ENCODE measurements around the gene PCSK9.
"Not testable (repeated sequence)": the region's sequence is repeated elsewhere in the genome, so short reads cannot be mapped to it uniquely, and the experiment has no call there.

PCSK9 gene

GRCh38 chr1:55079651-55080050 lies 40.3 kb downstream of the PCSK9 start:
- no peak for DNase-seq (ENCODE audit: low read depth in 2 of 2)

GRCh38 chr1:55081188-55081904 lies 42.0 kb downstream of the PCSK9 start:
- peak; percentile 41 to 51 for DNase-seq (ENCODE audit: low read depth in 2 of 2)

GRCh38 chr1:55081905-55082296 lies 42.6 kb downstream of the PCSK9 start:
- no peak for DNase-seq (ENCODE audit: low read depth in 2 of 2)

GRCh38 chr1:55084257-55084656 lies 44.9 kb downstream of the PCSK9 start:
- no peak for DNase-seq (ENCODE audit: low read depth in 2 of 2)

- no peak for DNase-seq (ENCODE audit: low read depth in 2 of 2)
These were observed 48.1 kb downstream of the PCSK9 start for GRCh38 chr1:55087439-55087838.

GRCh38 chr1:55088413-55088812 lies 49.1 kb downstream of the PCSK9 start:
- DNase-seq (ENCODE audit: low read depth in 2 of 2), result no peak

- no peak for DNase-seq (ENCODE audit: low read depth in 2 of 2)
These were observed 50.3 kb downstream of the PCSK9 start for GRCh38 chr1:55089683-55090082.

GRCh38 chr1:55092475-55092874 lies 53.1 kb downstream of the PCSK9 start:
- DNase-seq (ENCODE audit: low read depth in 2 of 2), result no peak

GRCh38 chr1:55095095-55095494 lies 55.7 kb downstream of the PCSK9 start:
- no peak for DNase-seq (ENCODE audit: low read depth in 2 of 2)

- no peak for DNase-seq (ENCODE audit: low read depth in 2 of 2)
These were observed 64.5 kb downstream of the PCSK9 start for GRCh38 chr1:55103891-55104290.

GRCh38 chr1:55107101-55107500 lies 67.8 kb downstream of the PCSK9 start:
- no peak for DNase-seq (ENCODE audit: low read depth in 2 of 2)

- DNase-seq (ENCODE audit: low read depth in 2 of 2), result not testable (repeated sequence)
These were observed 69.7 kb downstream of the PCSK9 start for GRCh38 chr1:55109005-55109404.

Data from fibroblast of skin of left biceps (primary cell).